Activated T-cell treated with anti-CD3 and anti-CD28 coated beads, Interleukin-2, amount 50 U/mL, for 1 hour (primary cell): ENCODE results near the gene C2CD5.
"Not testable (repeated sequence)": the region's sequence is repeated elsewhere in the genome, so short reads cannot be mapped to it uniquely, and the experiment has no call there.

Experiments
- DNase-seq: peaks from one replicate; pipeline ENCODE4 v3.0.0-alpha.2; 2020

C2CD5 gene

GRCh38 chr12:22544038-22544979 lies at the start of gene C2CD5:
Gene C2CD5, minus strand, starts transcription at chr12:22544542. Its CDS starts 392 bp downstream, at chr12:22544150.
- DNase-seq: peak; percentile 91

- DNase-seq: no peak
Observed at GRCh38 chr12:22593864-22594263, 49.5 kb upstream of the C2CD5 start.

- DNase-seq: no peak
Observed at GRCh38 chr12:22588817-22589216, 44.5 kb upstream of the C2CD5 start.

- no peak for DNase-seq
Observed at GRCh38 chr12:22578328-22578727, 34.0 kb upstream of the C2CD5 start.

GRCh38 chr12:22577667-22578066 lies 33.3 kb upstream of the C2CD5 start:
- DNase-seq: no peak

- DNase-seq: no peak
Observed at GRCh38 chr12:22576473-22576872, 32.1 kb upstream of the C2CD5 start.

- no peak for DNase-seq
Observed at GRCh38 chr12:22576065-22576464, 31.7 kb upstream of the C2CD5 start.

- DNase-seq: no peak
Observed at GRCh38 chr12:22574921-22575320, 30.6 kb upstream of the C2CD5 start.

- DNase-seq: no peak
Observed at GRCh38 chr12:22573181-22573580, 28.8 kb upstream of the C2CD5 start.

- no peak for DNase-seq
Observed at GRCh38 chr12:22569253-22569652, 24.9 kb upstream of the C2CD5 start.

GRCh38 chr12:22562036-22563028 lies 18.0 kb upstream of the C2CD5 start:
- DNase-seq: no peak

GRCh38 chr12:22554750-22555149 lies 10.4 kb upstream of the C2CD5 start:
- not testable (repeated sequence) for DNase-seq

GRCh38 chr12:22551624-22552023 lies 7.3 kb upstream of the C2CD5 start:
- DNase-seq: no peak

- no peak for DNase-seq
Observed at GRCh38 chr12:22545255-22545654, 913 bp upstream of the C2CD5 start.

GRCh38 chr12:22543246-22544037 lies 900 bp downstream of the C2CD5 start:
- peak; percentile 48 for DNase-seq

GRCh38 chr12:22541496-22542155 lies 2.7 kb downstream of the C2CD5 start:
- DNase-seq: no peak

GRCh38 chr12:22539055-22539454 lies 5.3 kb downstream of the C2CD5 start:
- no peak for DNase-seq

GRCh38 chr12:22538311-22538710 lies 6.0 kb downstream of the C2CD5 start:
- no peak for DNase-seq

- no peak for DNase-seq
Observed at GRCh38 chr12:22536971-22537544, 7.3 kb downstream of the C2CD5 start.

- DNase-seq: no peak
Observed at GRCh38 chr12:22536346-22536945, 7.9 kb downstream of the C2CD5 start.

GRCh38 chr12:22535478-22535877 lies 8.9 kb downstream of the C2CD5 start:
- no peak for DNase-seq
